ENCODE data around the gene MECP2. TPM values are rescaled to one million over a fixed set of nuclear protein-coding genes. Genes with fewer than 3 reads are reported as not detected.

MECP2 gene
- total and polyA plus RNA-seq, 10 of the 15 experiments (the other 5 are each of a cell fraction or from before 2014, with no cell fraction given), result 1.3 to 32.7 (median 13.7) TPM

DNA sequence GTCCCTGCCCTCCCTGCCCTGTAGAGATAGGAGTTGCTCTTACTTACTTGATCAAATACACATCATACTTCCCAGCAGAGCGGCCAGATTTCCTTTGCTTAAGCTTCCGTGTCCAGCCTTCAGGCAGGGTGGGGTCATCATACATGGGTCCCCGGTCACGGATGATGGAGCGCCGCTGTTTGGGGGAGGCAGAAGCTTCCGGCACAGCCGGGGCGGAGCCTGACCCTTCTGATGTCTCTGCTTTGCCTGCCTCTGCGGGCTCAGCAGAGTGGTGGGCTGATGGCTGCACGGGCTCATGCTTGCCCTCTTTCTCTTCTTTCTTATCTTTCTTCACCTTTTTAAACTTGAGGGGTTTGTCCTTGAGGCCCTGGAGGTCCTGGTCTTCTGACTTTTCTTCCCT is 65.4 kb downstream of the MECP2 start:
- intact Hi-C loops (cut with micrococcal nuclease; ENCODE audit: unreplicated experiment), result no loop called here

More for the DNA sequence above, 65.4 kb downstream of the MECP2 start:
- Histone ChIP-seq H4K20me1 (ENCODE audit: control insufficient read depth, insufficient read depth) (no peaks in the 10 kb centered on the region; the same call in 1 of the 2 replicates), H3K27ac (ENCODE audit: control insufficient read depth, insufficient read depth) (no peak overlapping the region), H3K9ac (ENCODE audit: control insufficient read depth, insufficient read depth, low read length) (no peak overlapping the region), H2AFZ (ENCODE audit: control insufficient read depth, low read depth, low read length) (no peak overlapping the region), H3K9me3 (replicated peaks; ENCODE audit: control insufficient read depth, insufficient read depth, low read length) (no peaks in the 10 kb centered on the region), H3K36me3 (ENCODE audit: control insufficient read depth in 2 of 2, insufficient read depth in 2 of 2, low read length in 1 of 2) (peaks cover 0 to 2% of the 10 kb centered on the region in 2 experiments; a peak in 3 of 4 replicates), H3K4me3 (no peak overlapping the region), H3K4me1 (ENCODE audit: control insufficient read depth, insufficient read depth, low read length) (no peaks in the 10 kb centered on the region), H3K79me2 (ENCODE audit: control insufficient read depth, insufficient read depth, low read length) (no peaks in the 10 kb centered on the region; the same call in 1 of the 2 replicates), H3K27me3 (replicated peaks in 1 of 2; ENCODE audit: control insufficient read depth in 2 of 2, insufficient read depth in 2 of 2, low read length in 1 of 2) (no peaks in the 10 kb centered on the region), H3K4me2 (ENCODE audit: control insufficient read depth, insufficient read depth) (no peak overlapping the region)
- 76% methylated on average over 11 of the region's 11 CpGs for WGBS (ENCODE audit: insufficient coverage, insufficient replicate concordance, low lambda C conversion rate, missing lambda C conversion rate)
- CTCF ChIA-PET, result no interaction called here
- FAIRE-seq (no peak), ATAC-seq (no peak), DNase-seq (ENCODE audit: low read depth, low spot score) (no peak)
- POLR2A ChIA-PET, result no interaction called here
- SMC1A ChIA-PET (ENCODE audit: uncharacterized antibody, unreplicated experiment), result no interaction called here
- in situ Hi-C loops (cut with MboI), result no loop called here
- no TSS peak for BruUV-seq (replicated peaks)
- TF ChIP-seq MXI1 (IDR thresholded peaks at IDR 0.05; ENCODE audit: low read depth, low read length) (no peak), MAX (IDR thresholded peaks at IDR 0.05; ENCODE audit: low read depth, low read length) (no peak), ZNF687 (IDR thresholded peaks at IDR 0.05) (no peak)
- RAD21 ChIA-PET (ENCODE audit: unreplicated experiment), result no interaction called here

All from GM12878 (cell line).